Astrocyte of the cerebellum (primary cell): Measurements from ENCODE around the gene RASAL2.

Experiments used
- DNase-seq: peaks from one replicate; pipeline ENCODE4 v3.0.0-alpha.2; 2011; ENCODE audit warnings: low read depth
- H3K4me3 ChIP-seq: 2 replicates; pipeline ENCODE4 v1.5.1; 2011; ENCODE audit warnings: mild to moderate bottlenecking, low read depth, low read length, moderate library complexity
- in situ Hi-C: cut with HindIII; loops from 2 replicates; pipeline ENCODE4 v1.10.0; 2017; ENCODE audit warnings: low sequenced_read_pairs
- TF ChIP-seq, protein P1 (sequence below): IDR thresholded peaks from 2 replicates; pipeline ENCODE4 v1.5.1; 2012; ENCODE audit warnings: low read length, low read depth, moderate library complexity, mild to moderate bottlenecking; ENCODE audit errors: missing control alignments

The RASAL2 gene

DNA sequence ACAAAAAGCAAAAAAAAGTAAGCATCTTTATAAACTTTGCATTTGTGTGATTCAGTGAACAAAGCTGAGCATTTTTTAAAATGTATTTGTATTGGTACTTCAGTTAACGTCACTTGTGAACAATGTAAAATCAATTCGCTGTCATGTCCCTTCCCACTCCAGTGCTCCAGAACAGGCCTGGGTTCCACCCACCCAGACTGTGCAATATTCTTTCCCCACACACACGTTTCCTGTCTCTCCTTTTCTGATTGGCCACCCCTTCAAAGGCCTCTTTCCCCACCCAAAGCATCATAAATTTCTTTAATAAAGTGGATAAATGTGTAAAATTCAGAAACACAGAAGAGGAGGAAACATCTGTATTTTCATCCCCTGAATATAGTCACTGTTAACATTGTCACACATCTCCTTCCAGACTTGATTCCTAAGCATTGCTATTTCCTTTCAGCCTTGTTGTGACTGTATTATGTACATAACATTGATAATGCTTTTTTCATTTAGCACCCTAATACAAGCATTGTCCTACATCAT, 390.9 kb downstream of the RASAL2 start:
- in situ Hi-C loops: no loop called here
- DNase-seq: no peak
- H3K4me3 ChIP-seq: no peak overlapping the region
- TF ChIP-seq, protein P1, sequence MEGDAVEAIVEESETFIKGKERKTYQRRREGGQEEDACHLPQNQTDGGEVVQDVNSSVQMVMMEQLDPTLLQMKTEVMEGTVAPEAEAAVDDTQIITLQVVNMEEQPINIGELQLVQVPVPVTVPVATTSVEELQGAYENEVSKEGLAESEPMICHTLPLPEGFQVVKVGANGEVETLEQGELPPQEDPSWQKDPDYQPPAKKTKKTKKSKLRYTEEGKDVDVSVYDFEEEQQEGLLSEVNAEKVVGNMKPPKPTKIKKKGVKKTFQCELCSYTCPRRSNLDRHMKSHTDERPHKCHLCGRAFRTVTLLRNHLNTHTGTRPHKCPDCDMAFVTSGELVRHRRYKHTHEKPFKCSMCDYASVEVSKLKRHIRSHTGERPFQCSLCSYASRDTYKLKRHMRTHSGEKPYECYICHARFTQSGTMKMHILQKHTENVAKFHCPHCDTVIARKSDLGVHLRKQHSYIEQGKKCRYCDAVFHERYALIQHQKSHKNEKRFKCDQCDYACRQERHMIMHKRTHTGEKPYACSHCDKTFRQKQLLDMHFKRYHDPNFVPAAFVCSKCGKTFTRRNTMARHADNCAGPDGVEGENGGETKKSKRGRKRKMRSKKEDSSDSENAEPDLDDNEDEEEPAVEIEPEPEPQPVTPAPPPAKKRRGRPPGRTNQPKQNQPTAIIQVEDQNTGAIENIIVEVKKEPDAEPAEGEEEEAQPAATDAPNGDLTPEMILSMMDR: no peak

DNA sequence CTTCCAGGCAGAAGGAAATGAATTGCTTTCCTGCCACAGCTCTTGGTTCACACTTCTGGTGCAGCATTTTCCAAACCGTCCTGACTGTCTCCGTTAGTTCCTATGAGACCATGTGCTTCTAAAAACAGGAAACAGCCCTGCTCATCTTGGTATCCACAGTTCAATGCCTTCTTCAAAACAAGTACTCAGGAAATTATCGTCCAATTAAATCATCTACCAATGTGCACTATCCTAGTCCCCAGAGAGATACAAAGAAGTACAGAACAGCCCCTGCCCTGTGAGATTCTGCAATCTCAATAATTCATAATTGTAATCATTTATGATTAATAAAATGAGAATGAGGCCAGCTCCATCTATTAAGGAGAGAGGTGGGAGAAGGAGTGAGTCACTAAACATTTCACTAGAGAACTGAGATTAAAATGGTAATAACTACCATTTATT, 391.7 kb downstream of the RASAL2 start:
- in situ Hi-C loops: no loop called here
- no peak for DNase-seq
- H3K4me3 ChIP-seq: no peak overlapping the region
- TF ChIP-seq, protein P1: no peak

DNA sequence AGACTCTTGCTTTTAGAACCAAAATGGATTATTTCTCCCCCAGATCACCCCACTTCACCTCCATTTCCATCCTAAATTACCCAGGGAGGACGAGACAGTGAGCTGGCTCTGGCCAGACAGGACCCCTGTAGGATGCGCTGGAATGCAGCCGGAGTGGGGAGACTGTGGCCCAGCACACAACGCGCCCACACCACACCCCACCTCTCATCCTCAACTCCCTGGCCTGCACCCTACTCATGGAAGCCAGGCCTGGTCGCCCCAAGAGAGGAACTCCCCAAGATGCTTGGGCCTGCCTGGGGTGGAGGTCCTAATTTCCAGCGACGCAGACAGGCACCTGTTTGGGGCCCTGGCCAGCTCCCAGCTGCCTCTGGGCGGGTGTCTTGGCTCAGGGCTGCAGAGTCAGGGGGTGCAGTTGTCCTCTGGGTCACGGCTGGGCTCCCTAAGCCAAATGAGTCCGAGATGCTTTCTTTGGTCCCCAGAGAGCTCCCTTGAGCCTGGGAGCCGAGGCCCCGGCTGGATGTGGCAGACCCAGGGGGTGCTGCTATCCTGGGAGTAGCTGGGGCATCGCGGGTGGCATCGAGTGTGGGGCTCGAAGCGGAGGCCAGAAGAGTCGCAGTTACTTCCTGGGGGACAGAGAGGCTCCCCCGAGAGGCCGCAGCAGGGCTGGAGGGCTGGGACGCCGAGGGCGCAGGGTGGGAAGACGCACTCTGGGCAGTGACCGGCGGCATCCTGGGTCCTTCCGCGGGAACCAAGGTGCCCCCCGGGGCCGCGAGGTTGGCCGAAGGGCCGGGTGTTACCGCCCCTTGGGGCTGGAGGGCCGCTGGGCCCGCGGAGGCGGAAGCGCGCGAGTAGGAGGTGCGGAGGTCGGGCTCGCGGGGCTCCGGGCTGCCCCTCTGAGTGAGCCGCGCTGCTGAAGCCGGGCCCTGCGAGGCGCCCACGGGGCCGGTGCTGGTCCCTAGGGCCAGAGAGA, 392.5 kb downstream of the RASAL2 start:
- no peak overlapping the region for H3K4me3 ChIP-seq
- TF ChIP-seq, protein P1: no peak
- in situ Hi-C loops: no loop called here
- no peak for DNase-seq

DNA sequence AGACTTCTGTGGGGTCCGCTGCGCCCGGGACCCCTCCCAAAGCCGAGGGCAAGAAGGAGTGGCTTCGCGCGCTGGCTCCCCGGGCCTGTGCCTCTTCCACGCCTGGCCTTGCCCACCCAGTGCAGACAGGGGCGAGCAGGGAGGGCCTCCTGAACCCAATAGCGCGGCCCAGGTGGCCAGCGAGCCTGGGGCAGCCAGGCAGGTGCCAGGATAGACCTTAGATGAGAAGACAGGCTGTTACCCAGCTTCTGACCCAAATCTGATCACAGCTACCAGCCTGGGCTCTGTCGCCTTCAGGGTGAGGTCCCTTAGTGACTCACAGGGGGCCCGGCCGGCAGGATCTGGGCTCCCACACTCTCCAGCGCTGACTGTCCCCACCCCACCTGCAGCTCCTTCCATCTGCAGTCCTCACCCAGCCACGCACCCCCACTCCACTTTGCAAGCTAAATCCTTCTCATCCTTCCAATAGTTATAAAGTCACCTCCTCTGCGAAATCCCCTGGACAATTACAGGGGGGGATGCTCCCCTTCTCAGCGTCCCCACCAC, 393.2 kb downstream of the RASAL2 start:
- in situ Hi-C loops: no loop called here
- no peak for DNase-seq
- no peak overlapping the region for H3K4me3 ChIP-seq
- TF ChIP-seq, protein P1: no peak

DNA sequence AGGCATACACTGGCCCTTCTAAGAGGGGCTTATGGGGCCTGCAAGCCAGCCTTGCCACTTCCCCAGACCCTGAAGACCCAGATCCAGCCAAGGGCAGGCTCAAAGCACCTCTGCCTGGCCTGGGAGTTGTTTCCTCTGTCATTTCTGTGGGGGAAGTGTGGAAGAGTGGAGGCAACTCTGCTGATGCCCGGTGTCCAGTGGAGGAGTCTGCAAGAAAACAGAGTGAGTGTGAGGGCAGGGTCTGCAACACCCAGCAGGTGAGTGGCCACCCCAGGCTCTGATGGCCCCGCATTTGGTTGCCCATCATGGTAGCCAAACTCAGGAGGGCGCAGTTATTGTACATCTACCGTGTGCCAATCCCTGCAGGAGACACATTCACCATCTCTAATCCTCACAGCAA, 394.5 kb downstream of the RASAL2 start:
- in situ Hi-C loops: no loop called here
- H3K4me3 ChIP-seq: no peak overlapping the region
- no peak for DNase-seq
- TF ChIP-seq, protein P1: no peak

DNA sequence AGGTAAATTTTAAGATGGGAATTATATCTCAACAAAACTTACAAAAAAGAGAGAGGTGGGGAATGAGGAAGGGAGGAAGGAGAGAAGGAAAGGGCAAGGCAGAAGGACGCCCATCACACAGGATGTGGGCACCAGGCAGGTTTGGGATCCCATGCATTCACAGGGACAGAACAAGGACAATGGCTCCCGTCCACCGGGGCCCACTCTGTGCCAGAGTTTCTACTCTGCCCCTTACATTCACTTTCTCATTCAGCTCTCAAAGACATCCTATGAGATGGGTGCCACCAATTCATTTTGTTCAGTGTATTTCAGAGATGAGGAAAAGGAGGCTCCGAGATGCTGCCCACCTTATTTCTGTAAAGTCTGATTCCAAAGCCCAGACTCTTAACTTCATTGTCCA, 395.5 kb downstream of the RASAL2 start:
- in situ Hi-C loops: no loop called here
- TF ChIP-seq, protein P1: no peak
- H3K4me3 ChIP-seq: no peak overlapping the region
- DNase-seq: no peak
